Liver (tissue), 3 donors: Measurements from ENCODE around the gene LRP3.

Experiments used
- EGR1 ChIP-seq, 2 donors: IDR thresholded peaks; 2 replicates each; pipeline ENCODE4 v1.6.1; 2016 to 2018; ENCODE audit warnings: antibody characterized with exemption in 2 of 2, low read depth in 2 of 2
- RAD21 ChIP-seq, 2 donors: IDR thresholded peaks; 2 replicates each; pipeline ENCODE4 v1.6.1; 2016; ENCODE audit warnings: antibody characterized with exemption in 2 of 2, mild to moderate bottlenecking in 2 of 2
- SP1 ChIP-seq: IDR thresholded peaks from 2 replicates; pipeline ENCODE4 v1.6.1; 2018; ENCODE audit warnings: antibody characterized with exemption, mild to moderate bottlenecking
- TF ChIP-seq, protein P1 (sequence below): fragments of 150-350 bp; IDR thresholded peaks from 2 replicates; pipeline ENCODE4 v1.5.1; 2017; ENCODE audit warnings: improper control_type of control experiment, low read depth, low read length; ENCODE audit not compliant: missing input control
- TF ChIP-seq, protein P2 (sequence below): IDR thresholded peaks from 2 replicates; pipeline ENCODE4 v1.6.1; 2016; ENCODE audit warnings: antibody characterized with exemption, mild to moderate bottlenecking
- TF ChIP-seq, protein P3 (sequence below): IDR thresholded peaks from 2 replicates; pipeline ENCODE4 v1.6.1; 2016; ENCODE audit warnings: antibody characterized with exemption
- donor health status: healthy.
- donor health status: healthy.

DNA sequence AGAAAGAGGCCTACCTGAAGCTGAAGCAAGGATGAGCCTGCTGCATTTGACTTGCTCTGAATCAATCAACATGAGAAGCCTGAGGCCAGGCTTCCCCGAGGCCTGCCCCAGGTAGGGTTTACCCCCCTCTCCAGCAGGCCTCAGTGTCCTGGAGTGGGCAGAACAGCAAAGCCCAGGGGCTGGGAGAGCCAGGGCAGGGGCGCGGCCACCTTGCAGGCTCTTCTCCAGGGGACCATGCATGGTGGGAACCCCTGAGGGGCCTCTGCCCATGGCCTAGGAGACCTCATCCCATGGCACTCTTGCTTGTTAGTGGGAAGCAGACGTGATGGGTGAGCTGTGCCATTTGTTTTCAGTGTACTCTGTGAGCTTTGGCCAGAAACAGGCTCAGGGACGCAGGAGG lies 19.9 kb upstream of the LRP3 start:
- TF ChIP-seq SP1 (no peak), RAD21 (IDR thresholded peaks at IDR 0.05) (no peak), EGR1 (IDR thresholded peaks at IDR 0.05; ENCODE audit: low read depth in 2 of 2) (no peak)
- TF ChIP-seq, protein P1, sequence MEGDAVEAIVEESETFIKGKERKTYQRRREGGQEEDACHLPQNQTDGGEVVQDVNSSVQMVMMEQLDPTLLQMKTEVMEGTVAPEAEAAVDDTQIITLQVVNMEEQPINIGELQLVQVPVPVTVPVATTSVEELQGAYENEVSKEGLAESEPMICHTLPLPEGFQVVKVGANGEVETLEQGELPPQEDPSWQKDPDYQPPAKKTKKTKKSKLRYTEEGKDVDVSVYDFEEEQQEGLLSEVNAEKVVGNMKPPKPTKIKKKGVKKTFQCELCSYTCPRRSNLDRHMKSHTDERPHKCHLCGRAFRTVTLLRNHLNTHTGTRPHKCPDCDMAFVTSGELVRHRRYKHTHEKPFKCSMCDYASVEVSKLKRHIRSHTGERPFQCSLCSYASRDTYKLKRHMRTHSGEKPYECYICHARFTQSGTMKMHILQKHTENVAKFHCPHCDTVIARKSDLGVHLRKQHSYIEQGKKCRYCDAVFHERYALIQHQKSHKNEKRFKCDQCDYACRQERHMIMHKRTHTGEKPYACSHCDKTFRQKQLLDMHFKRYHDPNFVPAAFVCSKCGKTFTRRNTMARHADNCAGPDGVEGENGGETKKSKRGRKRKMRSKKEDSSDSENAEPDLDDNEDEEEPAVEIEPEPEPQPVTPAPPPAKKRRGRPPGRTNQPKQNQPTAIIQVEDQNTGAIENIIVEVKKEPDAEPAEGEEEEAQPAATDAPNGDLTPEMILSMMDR, result no peak
- TF ChIP-seq, protein P2, sequence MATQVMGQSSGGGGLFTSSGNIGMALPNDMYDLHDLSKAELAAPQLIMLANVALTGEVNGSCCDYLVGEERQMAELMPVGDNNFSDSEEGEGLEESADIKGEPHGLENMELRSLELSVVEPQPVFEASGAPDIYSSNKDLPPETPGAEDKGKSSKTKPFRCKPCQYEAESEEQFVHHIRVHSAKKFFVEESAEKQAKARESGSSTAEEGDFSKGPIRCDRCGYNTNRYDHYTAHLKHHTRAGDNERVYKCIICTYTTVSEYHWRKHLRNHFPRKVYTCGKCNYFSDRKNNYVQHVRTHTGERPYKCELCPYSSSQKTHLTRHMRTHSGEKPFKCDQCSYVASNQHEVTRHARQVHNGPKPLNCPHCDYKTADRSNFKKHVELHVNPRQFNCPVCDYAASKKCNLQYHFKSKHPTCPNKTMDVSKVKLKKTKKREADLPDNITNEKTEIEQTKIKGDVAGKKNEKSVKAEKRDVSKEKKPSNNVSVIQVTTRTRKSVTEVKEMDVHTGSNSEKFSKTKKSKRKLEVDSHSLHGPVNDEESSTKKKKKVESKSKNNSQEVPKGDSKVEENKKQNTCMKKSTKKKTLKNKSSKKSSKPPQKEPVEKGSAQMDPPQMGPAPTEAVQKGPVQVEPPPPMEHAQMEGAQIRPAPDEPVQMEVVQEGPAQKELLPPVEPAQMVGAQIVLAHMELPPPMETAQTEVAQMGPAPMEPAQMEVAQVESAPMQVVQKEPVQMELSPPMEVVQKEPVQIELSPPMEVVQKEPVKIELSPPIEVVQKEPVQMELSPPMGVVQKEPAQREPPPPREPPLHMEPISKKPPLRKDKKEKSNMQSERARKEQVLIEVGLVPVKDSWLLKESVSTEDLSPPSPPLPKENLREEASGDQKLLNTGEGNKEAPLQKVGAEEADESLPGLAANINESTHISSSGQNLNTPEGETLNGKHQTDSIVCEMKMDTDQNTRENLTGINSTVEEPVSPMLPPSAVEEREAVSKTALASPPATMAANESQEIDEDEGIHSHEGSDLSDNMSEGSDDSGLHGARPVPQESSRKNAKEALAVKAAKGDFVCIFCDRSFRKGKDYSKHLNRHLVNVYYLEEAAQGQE, result no peak
- TF ChIP-seq, protein P3, sequence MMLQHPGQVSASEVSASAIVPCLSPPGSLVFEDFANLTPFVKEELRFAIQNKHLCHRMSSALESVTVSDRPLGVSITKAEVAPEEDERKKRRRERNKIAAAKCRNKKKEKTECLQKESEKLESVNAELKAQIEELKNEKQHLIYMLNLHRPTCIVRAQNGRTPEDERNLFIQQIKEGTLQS, result no peak
